NK-92 (cell line): ENCODE data around the gene LVRN.
"Not testable (repeated sequence)": the region's sequence is repeated elsewhere in the genome, so short reads cannot be mapped to it uniquely, and the experiment has no call there.

Experiments
- DNase-seq: peaks from one replicate; lab custom pipeline; 2025; ENCODE audit not compliant: unreplicated experiment; lab: John Stamatoyannopoulos, UW

The LVRN gene

DNA sequence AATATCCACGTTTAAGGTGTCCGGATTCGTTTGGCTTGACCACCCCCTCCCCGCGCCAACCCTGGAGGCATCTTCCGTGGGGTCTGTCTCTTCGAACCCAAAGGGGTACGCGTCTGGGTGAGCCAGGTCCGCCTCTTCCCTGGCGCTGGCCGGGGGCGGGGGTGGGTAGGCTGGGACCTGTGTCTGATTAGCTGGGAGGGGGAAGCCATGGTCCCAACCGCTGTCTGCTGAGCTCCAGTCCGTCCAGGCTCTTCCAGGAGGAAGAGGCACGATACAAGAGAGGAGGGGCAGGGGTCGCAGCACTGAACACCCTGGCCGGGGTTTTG, at the start of gene LVRN:
TSS of gene LVRN (plus strand) at position 237 of the 326 bp plus-strand sequence. CDS start 143 bp downstream, outside the sequence.
- no peak for DNase-seq

DNA sequence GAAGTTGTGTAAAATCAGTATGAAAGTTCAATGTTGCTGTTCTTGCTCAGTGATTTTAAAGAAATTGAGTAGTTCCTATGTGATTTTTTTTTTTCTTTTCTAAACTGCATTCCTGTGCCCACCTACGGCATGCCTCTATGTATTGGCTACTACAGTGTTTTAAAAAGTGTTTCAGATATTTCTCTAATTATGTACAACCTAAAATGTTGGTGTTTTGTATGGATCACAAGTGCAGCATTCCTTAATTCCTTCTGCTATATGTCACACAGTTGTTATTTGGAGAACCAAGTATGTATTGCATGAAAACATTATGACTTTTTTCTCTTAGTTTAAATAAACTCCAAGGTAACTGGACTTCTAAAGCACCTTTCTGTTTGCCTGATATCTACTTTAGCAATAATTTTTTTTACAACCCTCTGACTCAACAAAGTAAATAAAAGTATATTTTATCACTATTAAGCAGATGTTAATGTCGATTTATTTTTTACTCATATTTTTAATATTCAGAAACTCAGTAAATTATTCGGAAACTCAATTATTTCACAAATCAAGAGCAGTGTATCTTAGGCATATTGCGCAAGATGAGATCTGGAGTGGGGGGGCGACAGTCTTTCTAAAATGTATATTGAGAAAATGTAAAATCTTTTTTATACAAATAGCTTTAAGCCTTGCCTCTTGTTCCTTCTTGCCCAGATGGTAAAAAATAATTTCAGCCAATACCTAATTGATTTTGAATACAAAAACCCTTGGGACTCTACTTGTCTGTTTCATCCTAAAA, 48.5 kb upstream of the LVRN start:
- DNase-seq, result not testable (repeated sequence)

GRCh38 chr5:115920171-115920725, 42.0 kb upstream of the LVRN start:
- no peak for DNase-seq

- DNase-seq, result not testable (repeated sequence)
These were observed 33.5 kb upstream of the LVRN start for GRCh38 chr5:115928578-115929407.

DNA sequence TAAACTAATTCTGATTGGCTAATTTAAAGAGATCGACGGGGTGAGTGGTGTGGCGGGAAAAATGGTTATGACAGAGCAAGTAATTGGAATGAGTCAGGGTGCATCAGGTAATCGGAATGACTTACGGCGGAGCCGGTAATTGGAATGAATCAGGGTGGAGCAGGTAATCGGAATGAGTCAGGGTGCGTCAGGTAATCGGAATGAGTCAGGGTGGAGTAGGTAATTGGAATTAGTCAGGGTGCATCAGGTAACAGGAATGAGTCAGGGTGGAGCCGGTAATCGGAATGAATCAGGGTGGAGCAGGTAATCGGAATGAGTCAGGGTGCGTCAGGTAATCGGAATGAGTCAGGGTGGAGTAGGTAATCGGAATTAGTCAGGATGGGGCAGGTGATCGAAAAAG, 32.1 kb upstream of the LVRN start:
- not testable (repeated sequence) for DNase-seq

DNA sequence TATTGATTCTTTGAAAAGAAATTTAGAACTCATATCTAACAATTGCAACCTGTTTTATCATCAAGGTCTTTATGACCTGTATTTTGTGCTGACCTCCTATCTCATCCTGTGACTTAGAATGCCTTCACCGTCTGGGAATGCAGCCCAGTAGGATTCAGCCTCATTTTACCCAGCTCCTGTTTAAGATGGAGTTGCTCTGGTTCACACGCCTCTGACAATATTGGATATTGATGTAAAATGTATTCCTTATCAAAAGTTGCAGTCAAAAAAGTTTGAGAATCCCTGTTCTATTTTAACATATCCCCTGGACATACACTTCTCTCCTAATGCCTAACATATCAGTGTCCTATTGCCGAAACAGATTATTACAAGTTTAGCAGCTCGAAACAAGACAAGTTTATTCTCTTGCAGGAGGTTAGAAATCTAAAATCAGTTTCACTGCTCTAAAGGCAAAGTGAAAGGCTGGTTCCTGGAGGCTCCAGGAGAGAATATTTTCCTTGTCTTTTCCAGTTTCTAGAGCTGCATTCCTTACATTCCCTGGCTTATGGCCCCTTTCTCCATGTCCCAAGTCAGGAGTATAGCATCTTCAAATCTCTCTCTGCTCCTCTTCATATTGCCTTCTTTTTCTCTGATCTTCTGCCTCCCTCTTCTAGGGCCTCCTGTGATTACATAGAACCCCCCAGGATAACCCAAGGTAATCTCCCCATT, 31.5 kb upstream of the LVRN start:
- DNase-seq, result no peak

GRCh38 chr5:115932991-115933390, 29.3 kb upstream of the LVRN start:
- DNase-seq, result no peak

- no peak for DNase-seq
These were observed 27.8 kb upstream of the LVRN start for GRCh38 chr5:115934388-115934974.

GRCh38 chr5:115936031-115936430, 26.2 kb upstream of the LVRN start:
- DNase-seq, result no peak

- no peak for DNase-seq
These were observed 23.2 kb upstream of the LVRN start for GRCh38 chr5:115939059-115939458.

GRCh38 chr5:115940080-115940810, 22.0 kb upstream of the LVRN start:
- DNase-seq, result no peak

GRCh38 chr5:115941051-115941675, 21.1 kb upstream of the LVRN start:
- DNase-seq, result no peak

GRCh38 chr5:115944501-115944900, 17.8 kb upstream of the LVRN start:
- no peak for DNase-seq

DNA sequence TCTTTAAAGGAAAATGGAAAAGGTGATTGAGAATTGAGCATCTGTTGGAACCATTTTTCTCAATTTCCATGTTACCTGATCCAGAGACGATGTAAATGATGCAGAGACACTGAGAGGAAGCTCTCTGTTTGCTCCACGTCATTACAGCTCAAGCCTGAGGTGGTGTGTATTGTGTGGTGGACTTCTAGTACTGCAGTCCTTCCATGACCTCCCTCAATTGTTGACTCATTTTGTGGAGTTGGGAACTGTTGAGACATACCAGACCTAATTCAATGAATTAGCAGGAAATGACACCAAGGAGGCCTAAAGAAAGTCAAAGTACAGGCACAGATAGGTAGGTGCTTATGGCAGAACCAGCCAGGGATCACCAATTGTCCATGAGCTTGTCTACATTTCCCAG, 15.6 kb upstream of the LVRN start:
- DNase-seq, result no peak

DNA sequence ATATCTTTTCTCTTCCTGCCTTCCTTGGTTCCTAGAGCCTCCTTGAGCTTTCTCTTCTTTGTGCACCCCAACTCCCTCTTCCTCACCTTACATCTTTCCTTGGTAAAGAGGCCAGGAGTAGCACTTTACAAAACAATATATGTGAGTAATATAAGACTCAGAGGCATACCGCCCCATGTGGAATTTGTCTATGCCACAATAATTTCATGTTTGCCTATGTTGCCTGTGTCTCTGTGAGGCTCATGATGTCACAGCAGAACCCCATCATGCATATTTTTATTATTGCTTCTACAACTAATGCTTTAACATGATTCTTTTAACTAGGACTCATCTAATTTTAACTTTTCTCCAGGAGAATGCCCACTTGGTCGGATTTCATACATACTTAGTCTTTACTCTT, 15.0 kb upstream of the LVRN start:
- no peak for DNase-seq

DNA sequence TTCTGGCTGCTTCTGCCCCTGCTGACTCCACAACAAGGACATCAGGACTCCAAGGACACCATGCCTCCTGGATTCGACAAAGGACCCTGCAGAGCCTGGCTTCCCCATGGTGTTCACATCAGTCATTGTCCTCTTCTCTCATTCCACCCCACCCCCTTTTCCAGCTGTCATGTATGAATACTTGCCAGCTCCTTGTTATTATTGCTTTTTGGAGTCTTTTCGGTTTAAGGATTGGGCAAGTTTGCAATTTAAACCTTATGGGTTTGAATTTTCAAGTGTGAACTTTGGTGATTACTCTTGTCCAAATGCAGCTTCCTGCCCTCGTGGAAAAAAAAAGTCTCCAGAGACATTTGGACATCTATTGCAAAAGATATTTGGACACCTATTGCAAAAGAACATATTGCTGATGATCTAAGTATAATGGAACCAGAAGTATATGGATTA, 14.2 kb upstream of the LVRN start:
- no peak for DNase-seq

GRCh38 chr5:115949096-115949495, 13.2 kb upstream of the LVRN start:
- DNase-seq, result no peak

DNA sequence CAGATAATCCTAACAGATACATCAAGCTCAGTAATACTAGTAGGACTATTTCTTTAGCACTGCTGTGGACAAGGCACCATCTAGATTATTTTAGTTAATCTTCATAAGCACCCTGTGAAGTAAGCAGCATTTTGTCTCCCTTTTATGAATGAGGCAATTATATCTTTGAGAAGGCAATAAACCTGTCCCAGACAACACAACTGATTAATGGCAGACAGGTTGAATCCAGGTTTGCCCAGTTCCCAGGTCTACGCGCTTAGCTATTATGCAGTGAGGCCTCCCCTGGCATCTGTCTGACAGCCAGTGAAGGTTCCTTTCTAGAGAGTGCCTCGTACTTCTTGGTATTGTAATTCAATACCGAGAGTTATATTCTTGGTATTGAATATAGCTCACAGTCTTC, 9.7 kb upstream of the LVRN start:
- no peak for DNase-seq

- DNase-seq, result no peak
These were observed 8.1 kb upstream of the LVRN start for GRCh38 chr5:115954144-115954543.

- DNase-seq, result no peak
These were observed 5.3 kb upstream of the LVRN start for GRCh38 chr5:115956957-115957356.
